Activated CD8-positive, alpha-beta T cell treated with anti-CD3 and anti-CD28 coated beads for 36 hours (primary cell): ENCODE measurements around the gene GZMA. TPM values are rescaled to one million over a fixed set of nuclear protein-coding genes. Genes with fewer than 3 reads are reported as not detected.
A peak's percentile ranks its signal among the peaks of the same experiment; 100 is the strongest.
"Not testable (repeated sequence)": the region's sequence is repeated elsewhere in the genome, so short reads cannot be mapped to it uniquely, and the experiment has no call there.

ENCODE experiments used
- ATAC-seq: fragments of 200-7000 bp; cut with Tn5 transposase; one replicate; pipeline ENCODE4 v1.10.0; 2021; ENCODE audit warnings: mild to moderate bottlenecking, moderate library complexity
- CTCF ChIA-PET: fragments of 350-600 bp; sonication (Branson Sonifier 250); formaldehyde crosslinking; loops from one replicate; lab custom pipeline; 2021; ENCODE audit warnings: antibody characterized with exemption; lab: Charles Lee
- POLR2A ChIA-PET: fragments of 350-600 bp; sonication (Branson Sonifier 250); formaldehyde crosslinking; loops from one replicate; lab custom pipeline; 2021; ENCODE audit warnings: antibody characterized with exemption; lab: Charles Lee
- DNase-seq: peaks from one replicate; pipeline ENCODE4 v3.0.0-alpha.2; 2020
- H3K27ac Mint-ChIP-seq: one replicate; pipeline ENCODE4 v1.8.0; 2021; ENCODE audit warnings: mild to moderate bottlenecking, mixed read lengths
- H3K27me3 Mint-ChIP-seq: one replicate; pipeline ENCODE4 v1.8.0; 2021; ENCODE audit warnings: mixed read lengths
- H3K36me3 Mint-ChIP-seq: one replicate; pipeline ENCODE4 v1.8.0; 2021; ENCODE audit warnings: low read depth, mixed read lengths
- H3K4me1 Mint-ChIP-seq: one replicate; pipeline ENCODE4 v1.8.0; 2021; ENCODE audit warnings: low read depth, mixed read lengths
- H3K4me3 Mint-ChIP-seq: one replicate; pipeline ENCODE4 v1.8.0; 2021; ENCODE audit warnings: mild to moderate bottlenecking, moderate library complexity, mixed read lengths
- H3K9me3 Mint-ChIP-seq: one replicate; pipeline ENCODE4 v1.8.0; 2021; ENCODE audit warnings: mixed read lengths
- intact Hi-C: fragments of 100-400 bp; cut with micrococcal nuclease; formaldehyde crosslinking; loops from one replicate; pipeline ENCODE4 v1.10.0; 2022
- total RNA-seq, 2 experiments: library from RNA; stranded (reverse); gene quantifications; one replicate each; pipeline ENCODE4 v1.2.3, GENCODE V29; 2021
- TF ChIP-seq, protein P1 (sequence below): fragments of 200-600 bp; IDR thresholded peaks from one replicate; pipeline ENCODE4 v1.8.0; 2022; ENCODE audit warnings: antibody characterized with exemption, mild to moderate bottlenecking

The GZMA gene
- total RNA-seq, 2 experiments from 2014 or later = 17.8 to 18.2 TPM

DNA sequence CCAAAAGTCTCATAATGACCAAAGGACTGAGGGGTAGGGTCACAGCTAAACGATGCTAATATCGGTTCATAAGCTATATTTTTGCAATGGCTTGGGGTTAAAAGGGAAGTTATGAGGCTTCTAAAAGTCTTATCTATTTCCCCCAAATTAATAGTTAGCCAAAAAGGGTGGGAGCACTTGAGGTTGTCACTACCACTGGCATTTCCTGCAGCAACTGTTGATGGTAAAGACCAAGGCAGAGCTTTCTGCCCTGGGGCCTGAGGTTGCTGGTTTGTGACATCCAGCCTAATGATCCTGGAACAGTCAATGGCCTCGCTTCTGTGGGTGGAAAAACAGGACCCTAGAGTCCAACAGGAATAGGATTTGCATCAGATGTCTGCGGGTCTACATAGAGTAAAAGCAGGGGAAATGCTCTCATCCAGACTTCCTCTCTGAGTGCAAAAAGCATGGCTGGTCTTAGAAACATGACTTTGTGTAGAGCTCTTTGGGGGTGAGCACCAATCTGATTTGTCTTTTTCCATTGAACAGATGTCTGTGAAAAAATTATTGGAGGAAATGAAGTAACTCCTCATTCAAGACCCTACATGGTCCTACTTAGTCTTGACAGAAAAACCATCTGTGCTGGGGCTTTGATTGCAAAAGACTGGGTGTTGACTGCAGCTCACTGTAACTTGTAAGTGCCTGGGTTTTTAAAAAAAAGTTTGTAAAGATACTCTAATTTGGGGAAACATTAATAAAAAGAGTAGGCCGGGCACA lies 2.7 kb downstream of the GZMA start:
- Mint-ChIP-seq H3K27ac (peak overlapping the region; percentile 74), H3K9me3 (peaks cover 9% of the 10 kb centered on the region), H3K4me3 (peak overlapping the region; percentile 59), H3K36me3 (peaks cover 13% of the 10 kb centered on the region), H3K4me1 (peaks cover 52% of the 10 kb centered on the region), H3K27me3 (peaks cover 10% of the 10 kb centered on the region)
- TF ChIP-seq, protein P1, sequence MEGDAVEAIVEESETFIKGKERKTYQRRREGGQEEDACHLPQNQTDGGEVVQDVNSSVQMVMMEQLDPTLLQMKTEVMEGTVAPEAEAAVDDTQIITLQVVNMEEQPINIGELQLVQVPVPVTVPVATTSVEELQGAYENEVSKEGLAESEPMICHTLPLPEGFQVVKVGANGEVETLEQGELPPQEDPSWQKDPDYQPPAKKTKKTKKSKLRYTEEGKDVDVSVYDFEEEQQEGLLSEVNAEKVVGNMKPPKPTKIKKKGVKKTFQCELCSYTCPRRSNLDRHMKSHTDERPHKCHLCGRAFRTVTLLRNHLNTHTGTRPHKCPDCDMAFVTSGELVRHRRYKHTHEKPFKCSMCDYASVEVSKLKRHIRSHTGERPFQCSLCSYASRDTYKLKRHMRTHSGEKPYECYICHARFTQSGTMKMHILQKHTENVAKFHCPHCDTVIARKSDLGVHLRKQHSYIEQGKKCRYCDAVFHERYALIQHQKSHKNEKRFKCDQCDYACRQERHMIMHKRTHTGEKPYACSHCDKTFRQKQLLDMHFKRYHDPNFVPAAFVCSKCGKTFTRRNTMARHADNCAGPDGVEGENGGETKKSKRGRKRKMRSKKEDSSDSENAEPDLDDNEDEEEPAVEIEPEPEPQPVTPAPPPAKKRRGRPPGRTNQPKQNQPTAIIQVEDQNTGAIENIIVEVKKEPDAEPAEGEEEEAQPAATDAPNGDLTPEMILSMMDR = no peak
- DNase-seq (no peak), ATAC-seq (no peak)
- POLR2A ChIA-PET = interaction anchor here (0.6 to 1.7 kb wide), 2 partner anchors 72 to 80 kb away, joined by 3 to 7 read pairs; no protein-coding TSS in a partner anchor
- CTCF ChIA-PET = interaction anchor here (0.6 to 3.2 kb wide), 8 partner anchors 29 to 199 kb away, joined by 3 to 19 read pairs (median 3); partner anchors contain the start of gene GPX8
- intact Hi-C loops = loop anchor here (5.0 kb wide), 2 partner anchors 37 to 43 kb away; no protein-coding TSS in a partner anchor

DNA sequence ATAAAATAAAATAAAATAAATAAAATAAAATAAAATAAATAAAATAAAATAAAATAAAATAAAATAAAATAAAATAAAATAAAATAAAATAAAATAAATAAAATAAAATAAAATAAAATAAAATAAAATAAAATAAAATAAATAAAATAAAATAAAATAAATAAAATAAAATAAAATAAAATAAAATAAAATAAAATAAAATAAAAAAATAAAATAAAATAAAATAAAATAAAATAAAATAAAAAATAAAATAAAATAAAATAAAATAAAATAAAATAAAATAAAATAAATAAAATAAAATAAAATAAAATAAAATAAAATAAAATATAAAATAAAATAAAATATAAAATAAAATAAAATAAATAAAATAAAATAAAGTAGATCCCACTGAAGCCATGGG lies 3.5 kb downstream of the GZMA start:
- H3K4me3 Mint-ChIP-seq, ATAC-seq, H3K27ac Mint-ChIP-seq, DNase-seq, H3K9me3 Mint-ChIP-seq, intact Hi-C loops, H3K36me3 Mint-ChIP-seq: not testable (repeated sequence)
- Mint-ChIP-seq H3K4me1 (peaks cover 44% of the 10 kb centered on the region), H3K27me3 (peaks cover 10% of the 10 kb centered on the region)
- ChIA-PET CTCF (interaction anchor here (0.6 to 3.2 kb wide), 5 partner anchors 40 to 200 kb away, joined by 3 to 19 read pairs (median 3); partner anchors contain the start of gene GPX8), POLR2A (interaction anchor here (0.8 to 1.7 kb wide), 2 partner anchors 28 to 81 kb away, joined by 4 to 7 read pairs; no protein-coding TSS in a partner anchor)

DNA sequence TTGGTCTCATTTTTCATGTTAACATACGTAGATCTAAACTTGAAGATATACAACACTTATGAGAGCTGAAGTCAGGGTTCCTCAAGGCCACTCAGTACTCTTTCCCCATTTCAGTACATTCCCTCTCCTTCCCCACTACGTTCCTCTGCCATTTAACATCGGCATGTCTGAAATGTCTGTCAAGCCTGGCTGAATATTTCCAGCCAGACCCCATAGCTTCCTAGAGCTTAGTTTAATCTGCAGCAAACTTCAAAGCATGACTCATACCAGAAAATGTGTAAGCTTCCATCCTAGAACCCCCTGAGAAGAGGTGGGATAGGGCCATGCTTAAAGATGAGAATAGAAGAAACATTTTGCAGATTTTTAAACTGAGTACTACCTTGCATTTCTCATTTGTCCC lies 6.2 kb downstream of the GZMA start:
- H3K36me3 Mint-ChIP-seq = peaks cover 2% of the 10 kb centered on the region
- intact Hi-C loops = no loop called here
- TF ChIP-seq, protein P1 = no peak
- ChIA-PET CTCF (interaction anchor here (1.5 to 1.6 kb wide), 2 partner anchors 164 to 202 kb away, joined by 6 to 7 read pairs; no protein-coding TSS in a partner anchor), POLR2A (no interaction called here)
- H3K9me3 Mint-ChIP-seq = no peaks in the 10 kb centered on the region
- DNase-seq = no peak
- peaks cover 10% of the 10 kb centered on the region for H3K27me3 Mint-ChIP-seq
- no peak overlapping the region for H3K27ac Mint-ChIP-seq
- no peak overlapping the region for H3K4me3 Mint-ChIP-seq
- no peak for ATAC-seq
- peaks cover 32% of the 10 kb centered on the region for H3K4me1 Mint-ChIP-seq

DNA sequence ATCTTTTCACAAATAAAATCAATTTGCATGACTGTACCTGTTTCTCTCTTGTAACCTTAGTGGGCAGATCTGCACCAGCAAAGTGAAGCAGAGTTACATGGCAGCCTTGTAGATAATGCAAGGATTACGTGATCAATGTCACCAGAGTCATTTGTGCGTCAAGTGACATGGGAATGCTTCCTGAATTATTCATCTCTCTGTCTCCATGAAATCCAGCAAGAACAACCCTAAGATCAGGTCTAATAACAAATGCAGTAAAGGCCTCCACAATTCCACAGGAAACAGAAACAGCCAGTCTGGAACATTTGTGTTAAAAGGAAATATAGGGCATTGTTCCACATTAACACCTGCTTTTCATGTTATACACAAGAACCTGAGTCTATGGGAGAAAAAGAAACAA lies 7.8 kb downstream of the GZMA start:
- Mint-ChIP-seq H3K4me3 (no peak overlapping the region), H3K36me3 (peaks cover 2% of the 10 kb centered on the region), H3K9me3 (no peaks in the 10 kb centered on the region), H3K27ac (no peak overlapping the region), H3K4me1 (peaks cover 22% of the 10 kb centered on the region), H3K27me3 (peaks cover 3% of the 10 kb centered on the region)
- TF ChIP-seq, protein P1 = no peak
- ATAC-seq (no peak), DNase-seq (no peak)
- ChIA-PET CTCF (no interaction called here), POLR2A (no interaction called here)
- intact Hi-C loops = no loop called here

DNA sequence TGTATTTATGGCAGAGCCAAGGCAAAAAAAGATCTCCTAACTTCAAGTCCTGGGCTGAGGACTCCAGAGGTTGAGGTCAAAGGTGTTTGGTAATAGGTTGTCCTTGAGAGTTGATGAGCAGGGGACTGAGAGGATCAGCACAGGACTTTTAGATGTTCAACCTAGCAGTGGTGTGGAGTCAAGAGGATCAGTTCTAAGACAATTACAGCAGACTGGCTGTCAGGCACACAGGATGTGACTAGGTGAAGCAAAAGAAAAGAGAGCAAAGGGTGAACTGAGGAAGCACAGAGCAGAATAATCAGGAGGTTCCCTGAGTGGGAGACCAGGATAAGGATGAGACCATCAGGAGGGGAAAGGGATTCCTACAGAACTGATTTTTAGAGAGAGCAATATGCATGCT lies 10.9 kb downstream of the GZMA start:
- no peak for DNase-seq
- peaks cover 16% of the 10 kb centered on the region for H3K4me1 Mint-ChIP-seq
- ChIA-PET CTCF (interaction anchor here (1.0 to 1.1 kb wide), 2 partner anchors 34 to 169 kb away, joined by 3 read pairs; no protein-coding TSS in a partner anchor), POLR2A (no interaction called here)
- no peak for ATAC-seq
- peaks cover 1% of the 10 kb centered on the region for H3K27me3 Mint-ChIP-seq
- H3K4me3 Mint-ChIP-seq = no peak overlapping the region
- TF ChIP-seq, protein P1 = no peak
- H3K9me3 Mint-ChIP-seq = no peaks in the 10 kb centered on the region
- intact Hi-C loops = no loop called here
- H3K27ac Mint-ChIP-seq = no peak overlapping the region
- no peaks in the 10 kb centered on the region for H3K36me3 Mint-ChIP-seq
